ENCODE results near the gene RUFY4. TPM values are rescaled to one million over a fixed set of nuclear protein-coding genes. Genes with fewer than 3 reads are reported as not detected.

The RUFY4 gene
- total RNA-seq, 6 donors from 2014 or later: 0.15 to 0.51 (median 0.21) TPM; not detected in 2

- peaks cover 0 to 12% (median 6%) of the 10 kb centered on the region in 4 donors for H3K9me3 ChIP-seq
- no peak for TF ChIP-seq CTCF (IDR thresholded peaks at IDR 0.05)
- no peak for TF ChIP-seq EP300 (IDR thresholded peaks at IDR 0.05)
- no peak for TF ChIP-seq POLR2AphosphoS5 (IDR thresholded peaks at IDR 0.05)
- TF ChIP-seq POLR2A (IDR thresholded peaks at IDR 0.05): no peak
- no peaks in the 10 kb centered on the region for H3K27me3 ChIP-seq
- H3K36me3 ChIP-seq: no peaks in the 10 kb centered on the region
- WGBS, 2 donors: 83 to 88% methylated on average over 4 of the region's 4 CpGs
- ATAC-seq (ENCODE audit: low FRiP score in 2 of 2) (no peak), DNase-seq (no peak)
- H3K27ac ChIP-seq: peak overlapping the region in 1 of 4 donors; percentile 19
- H3K4me1 ChIP-seq: peaks cover 0 to 14% (median 4%) of the 10 kb centered on the region in 4 donors
- H3K4me3 ChIP-seq: no peak overlapping the region
Measured at GRCh38 chr2:218123986-218124385, 54.9 kb downstream of the RUFY4 start.

DNA sequence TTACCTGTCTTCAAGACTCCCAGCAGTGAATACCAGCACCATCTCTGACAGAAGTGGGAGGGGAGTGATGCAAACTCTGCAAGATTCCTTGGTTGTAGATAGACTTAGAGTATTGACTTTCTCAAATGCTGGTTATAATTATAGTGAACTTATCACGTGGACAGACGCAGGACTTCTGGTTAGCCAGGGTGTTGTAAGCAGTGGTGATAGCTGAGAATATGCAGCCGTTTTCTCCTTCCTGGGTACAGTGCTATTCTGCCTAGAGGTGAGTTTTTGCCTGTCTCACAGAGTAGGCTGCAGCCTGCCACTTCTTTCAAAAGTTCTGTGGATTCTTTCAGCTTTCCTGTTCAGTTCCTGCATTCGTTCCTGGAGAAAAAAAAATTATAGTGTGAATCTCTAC lies 56.0 kb downstream of the RUFY4 start:
- H3K4me3 ChIP-seq: peak overlapping the region in 1 of 4 donors; percentile 23
- peaks cover 0 to 12% (median 6%) of the 10 kb centered on the region in 4 donors for H3K9me3 ChIP-seq
- H3K36me3 ChIP-seq: no peaks in the 10 kb centered on the region
- H3K4me1 ChIP-seq: peaks cover 0 to 14% (median 4%) of the 10 kb centered on the region in 4 donors
- H3K27me3 ChIP-seq: no peaks in the 10 kb centered on the region
- WGBS, 2 donors: 42 to 43% methylated on average over 4 of the region's 4 CpGs
- peak; percentile 34 to 50 for TF ChIP-seq POLR2AphosphoS5 (IDR thresholded peaks at IDR 0.05)
- no peak for TF ChIP-seq POLR2A (IDR thresholded peaks at IDR 0.05)
- ATAC-seq (ENCODE audit: low FRiP score in 2 of 2): peak; percentile 36 to 79
- peak overlapping the region; percentile 18 to 83 (median 62) for H3K27ac ChIP-seq
- no peak for DNase-seq

DNA sequence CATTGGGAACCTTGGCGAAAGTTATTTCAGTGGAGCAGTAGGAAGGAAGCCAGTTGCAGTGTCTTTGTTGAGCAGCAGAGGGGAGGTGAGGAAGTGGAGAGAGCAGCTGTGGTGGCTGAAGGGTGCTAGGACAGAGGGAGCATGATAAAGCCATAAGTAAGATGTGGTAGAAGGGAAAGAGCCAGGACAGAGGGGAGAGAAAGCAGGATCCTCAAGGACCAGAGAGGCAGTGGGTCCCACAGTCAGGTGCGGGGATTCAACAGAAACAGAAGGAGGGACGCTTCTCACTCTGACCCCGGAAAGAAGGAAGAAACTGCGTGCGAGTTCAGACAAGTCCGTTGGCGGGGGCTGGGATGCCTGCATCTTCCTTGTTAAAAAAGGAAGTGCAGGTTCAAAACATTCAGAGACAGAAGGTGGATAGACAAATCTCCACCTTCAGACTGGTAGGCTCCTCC lies 56.6 kb downstream of the RUFY4 start, which contains the start of gene CXCR2:
Gene CXCR2 (plus strand): TSS at position 403 of the 455 bp plus-strand sequence. CDS start 8,774 bp downstream, outside the sequence.
- Histone ChIP-seq H3K27ac (peak within 1 kb of the TSS; percentile 48 to 83 (median 64)), H3K4me1 (peaks cover 0 to 14% (median 4%) of the 10 kb centered on the region in 4 donors), H3K9me3 (peaks cover 0 to 12% (median 6%) of the 10 kb centered on the region in 4 donors), H3K36me3 (no peaks in the 10 kb centered on the region), H3K27me3 (no peaks in the 10 kb centered on the region), H3K4me3 (peak within 1 kb of the TSS in 3 of 4 donors; percentile 4 to 23 (median 5))
- peak; percentile 74 to 77 for ATAC-seq (ENCODE audit: low FRiP score in 2 of 2)
- TF ChIP-seq EP300 (IDR thresholded peaks at IDR 0.05) (no peak), POLR2AphosphoS5 (IDR thresholded peaks at IDR 0.05) (no peak), POLR2A (IDR thresholded peaks at IDR 0.05) (no peak), CTCF (IDR thresholded peaks at IDR 0.05) (no peak)
- DNase-seq: peak in 1 of 2 donors; percentile 77
- WGBS, 2 donors: 47 to 49% methylated on average over 8 of the region's 8 CpGs

GRCh38 chr2:218127929-218128455 lies 58.9 kb downstream of the RUFY4 start:
- no peaks in the 10 kb centered on the region for H3K9me3 ChIP-seq
- H3K4me1 ChIP-seq: peaks cover 0 to 14% (median 4%) of the 10 kb centered on the region in 4 donors
- H3K36me3 ChIP-seq: no peaks in the 10 kb centered on the region
- H3K27ac ChIP-seq: peak overlapping the region in 2 of 4 donors; percentile 61 to 83
- TF ChIP-seq EP300 (IDR thresholded peaks at IDR 0.05): no peak
- TF ChIP-seq POLR2AphosphoS5 (IDR thresholded peaks at IDR 0.05): no peak
- no peak for TF ChIP-seq CTCF (IDR thresholded peaks at IDR 0.05)
- no peak for TF ChIP-seq POLR2A (IDR thresholded peaks at IDR 0.05)
- no peaks in the 10 kb centered on the region for H3K27me3 ChIP-seq
- WGBS, 2 donors: 88 to 89% methylated on average over 3 of the region's 3 CpGs
- no peak for ATAC-seq (ENCODE audit: low FRiP score in 2 of 2)
- H3K4me3 ChIP-seq: peak overlapping the region in 2 of 4 donors; percentile 0 to 1
- DNase-seq: no peak

GRCh38 chr2:218128781-218129457 lies 59.9 kb downstream of the RUFY4 start:
- TF ChIP-seq POLR2A (IDR thresholded peaks at IDR 0.05): no peak
- no peak for TF ChIP-seq EP300 (IDR thresholded peaks at IDR 0.05)
- TF ChIP-seq CTCF (IDR thresholded peaks at IDR 0.05): no peak
- TF ChIP-seq POLR2AphosphoS5 (IDR thresholded peaks at IDR 0.05): no peak
- Histone ChIP-seq H3K27me3 (no peaks in the 10 kb centered on the region), H3K36me3 (no peaks in the 10 kb centered on the region), H3K4me3 (peak overlapping the region in 2 of 4 donors; percentile 0 to 12), H3K27ac (peak overlapping the region in 2 of 4 donors; percentile 61 to 83), H3K9me3 (no peaks in the 10 kb centered on the region), H3K4me1 (peaks cover 0 to 14% (median 4%) of the 10 kb centered on the region in 4 donors)
- WGBS, 2 donors: 65 to 77% methylated on average over 6 of the region's 6 CpGs
- ATAC-seq (ENCODE audit: low FRiP score in 2 of 2) (peak in 1 of 2 donors; percentile 20), DNase-seq (no peak)
